Stimulated activated CD4-positive, alpha-beta T cell treated with anti-CD3 and anti-CD28 coated beads, Interleukin-4, amount 100 ng/mL, for 24 hours (primary cell): Measurements from ENCODE around the gene MAP3K15.

Source experiments
- DNase-seq: peaks from one replicate; pipeline ENCODE4 v3.0.0-alpha.2; 2020

The MAP3K15 gene

DNA sequence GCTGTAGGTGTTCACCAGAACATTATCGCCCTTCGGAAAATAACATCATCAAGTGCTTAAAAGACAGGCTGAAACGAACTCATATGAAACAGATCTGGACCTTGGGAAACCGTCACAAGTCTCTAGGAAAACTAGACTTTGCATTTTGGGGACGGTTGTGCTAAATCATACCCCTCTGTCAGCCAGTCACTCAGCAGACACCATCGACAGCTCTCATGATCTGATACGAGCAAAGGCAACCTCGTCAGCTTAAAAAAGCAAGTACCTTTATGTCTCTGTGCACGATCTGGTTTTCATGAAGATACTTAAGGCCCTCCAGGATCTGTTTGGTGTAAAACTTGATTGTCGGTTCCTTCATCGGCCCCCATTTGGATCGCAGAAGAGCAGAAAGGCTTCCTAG is 123.2 kb downstream of the MAP3K15 start:
- DNase-seq = no peak

DNA sequence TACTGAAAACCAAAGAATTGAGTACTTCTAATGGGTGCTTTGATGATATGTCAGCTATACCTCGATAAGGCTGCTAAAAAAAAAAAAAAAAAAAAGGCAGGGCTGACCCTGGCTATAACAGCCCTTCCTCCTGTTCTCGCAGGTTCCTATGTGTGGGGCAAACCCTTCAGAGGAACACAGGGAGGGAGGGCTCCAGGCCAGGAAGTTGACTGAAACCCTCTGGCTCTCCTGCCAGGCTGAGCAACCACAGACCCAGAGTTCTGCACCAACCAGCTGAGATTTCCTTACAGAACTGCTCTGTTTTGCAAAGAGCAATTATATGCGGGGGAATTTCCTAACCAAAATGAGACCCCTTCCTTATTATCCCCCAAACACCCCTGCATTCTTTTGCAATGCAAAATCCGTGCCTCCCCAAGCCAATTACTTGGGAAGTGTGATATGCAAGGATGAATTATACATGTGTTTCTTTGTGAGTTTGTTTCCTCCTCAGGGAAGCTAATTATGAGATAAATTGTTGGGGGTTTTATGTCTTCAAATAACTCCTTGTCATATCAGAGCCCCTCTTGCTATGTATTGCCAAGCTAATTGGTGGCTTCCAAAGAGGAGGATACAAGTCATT is 126.0 kb downstream of the MAP3K15 start:
- DNase-seq = no peak

DNA sequence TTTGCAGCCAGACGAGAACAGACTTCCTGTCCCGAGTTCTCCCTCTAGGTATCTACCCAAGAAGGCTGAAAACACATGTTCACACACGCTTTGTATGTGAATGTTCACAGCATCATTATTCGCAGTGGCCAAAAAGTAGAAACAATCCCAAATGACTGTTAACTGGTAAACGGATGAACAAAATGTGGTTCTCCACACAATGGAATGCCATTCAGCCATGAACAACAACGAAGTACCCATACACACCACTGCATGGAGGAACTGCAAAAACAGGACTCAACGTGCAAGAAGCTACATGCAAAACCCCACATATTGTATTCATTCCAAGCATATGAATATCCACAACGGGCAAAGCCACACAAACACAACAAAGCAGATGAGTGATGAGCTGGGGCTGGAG is 126.6 kb downstream of the MAP3K15 start:
- no peak for DNase-seq

DNA sequence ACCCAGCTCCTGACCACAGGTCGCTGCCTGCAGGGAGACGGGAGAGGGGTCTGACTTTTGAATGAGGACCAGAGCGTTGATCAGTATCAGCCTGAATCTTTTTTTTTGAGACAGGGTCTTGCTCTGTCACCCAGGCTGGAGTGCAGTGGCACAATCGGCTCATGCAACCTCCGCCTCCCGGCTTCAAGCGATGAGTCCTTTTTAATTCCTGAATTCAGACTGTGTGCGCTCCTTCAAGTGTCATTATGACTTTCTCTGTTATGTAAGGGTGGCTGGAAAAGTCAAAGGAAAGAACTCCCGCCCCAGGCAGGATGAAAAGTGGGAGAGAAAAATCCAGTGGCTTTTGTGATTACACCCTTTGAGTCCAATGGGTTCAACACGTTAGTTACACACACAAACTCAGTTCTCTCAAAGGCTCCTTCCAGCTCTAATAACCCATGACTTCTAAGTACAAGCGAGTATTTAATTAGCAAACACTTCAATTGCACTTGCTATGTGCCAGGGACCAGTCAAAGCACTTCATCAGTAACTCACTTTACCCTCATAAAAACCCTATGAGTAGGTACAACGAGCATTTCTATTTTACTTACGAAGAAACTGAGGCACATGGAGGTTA is 127.1 kb downstream of the MAP3K15 start:
- DNase-seq = no peak

DNA sequence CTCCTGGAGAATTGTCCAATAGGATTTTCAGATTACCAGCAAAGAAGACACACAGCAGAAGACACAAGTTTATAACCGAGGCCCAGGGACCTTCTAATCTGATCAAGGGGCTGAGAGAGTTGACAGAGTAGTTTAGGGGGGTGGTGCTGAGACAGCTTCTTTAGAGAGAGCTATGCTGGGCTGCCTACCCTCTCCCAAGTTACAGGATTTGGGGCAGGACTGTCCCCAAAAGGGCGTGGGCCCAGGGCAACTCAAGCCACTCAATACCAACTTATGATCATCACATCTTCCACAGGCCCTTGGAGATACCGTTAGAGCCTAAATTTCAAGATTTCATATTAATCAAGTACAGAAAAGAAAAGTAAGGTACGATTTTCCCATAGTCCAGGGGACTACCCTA is 128.6 kb downstream of the MAP3K15 start:
- no peak for DNase-seq

DNA sequence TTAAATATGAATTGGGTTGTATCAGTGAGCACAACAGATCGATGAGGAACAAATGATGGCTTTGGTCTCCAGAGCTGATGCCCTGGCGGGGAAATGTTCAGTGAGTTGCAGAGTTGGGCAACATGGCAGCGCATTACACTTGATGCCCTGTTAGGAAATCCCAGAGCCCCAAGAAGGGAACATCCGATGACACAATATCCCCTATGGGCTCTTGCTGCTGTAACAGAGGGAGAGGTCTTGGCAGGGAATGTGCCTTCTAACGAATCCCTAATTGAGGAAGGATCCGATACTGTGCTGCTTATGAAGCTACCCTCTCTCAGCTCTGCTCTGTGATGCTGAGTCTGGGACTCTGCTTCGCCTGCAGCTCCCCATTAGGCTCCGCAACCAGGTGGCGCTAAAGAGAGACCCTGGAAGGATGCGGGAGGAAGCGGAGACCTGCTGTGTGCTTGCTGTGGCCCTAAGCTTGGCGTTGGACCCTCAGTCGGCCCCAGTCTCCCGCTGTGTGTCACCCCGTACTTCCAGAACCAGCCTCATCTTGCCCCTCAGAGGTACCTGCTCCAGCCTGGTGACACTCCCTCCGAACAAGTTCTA is 132.7 kb downstream of the MAP3K15 start:
- DNase-seq = peak; percentile 54

DNA sequence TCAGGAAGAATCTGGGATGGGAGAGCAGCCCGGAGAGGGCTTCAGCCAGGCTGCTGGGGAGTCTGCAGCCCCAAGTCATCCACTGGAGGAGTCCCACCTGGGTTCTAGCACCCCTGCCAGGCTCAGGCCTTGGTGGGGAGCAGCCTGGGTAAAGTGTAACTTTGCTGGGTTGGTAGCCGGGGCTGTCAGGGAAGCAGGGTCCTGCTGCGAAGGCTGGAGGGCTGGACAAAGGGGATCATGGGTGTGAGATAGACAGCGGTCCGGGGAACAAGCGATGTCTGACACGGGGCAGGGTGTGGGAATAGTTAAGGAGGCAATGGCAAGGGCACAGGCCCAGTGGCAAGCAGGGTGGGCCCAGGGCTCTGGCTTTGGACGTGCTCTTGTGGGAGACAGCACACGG is 134.0 kb downstream of the MAP3K15 start:
- DNase-seq = no peak

DNA sequence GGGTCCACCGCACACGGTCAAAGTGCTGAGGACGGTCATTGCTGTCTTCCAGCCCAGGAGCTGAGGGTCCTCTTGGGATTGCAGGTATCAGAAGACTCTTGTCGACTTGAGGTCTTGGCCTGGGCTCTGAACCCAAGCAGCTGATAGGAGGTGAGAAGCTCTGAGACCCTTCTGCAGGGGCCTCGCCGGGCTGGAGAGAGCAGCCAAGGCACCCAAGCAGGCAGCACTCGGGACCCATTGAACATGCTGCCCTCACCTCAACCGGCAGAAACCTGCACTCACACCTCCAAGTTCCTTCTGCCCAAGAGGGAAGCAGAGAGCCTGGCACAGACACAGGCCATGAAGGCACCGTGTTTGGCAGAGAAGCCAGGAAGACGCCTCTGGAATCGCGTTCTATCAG is 137.5 kb downstream of the MAP3K15 start:
- no peak for DNase-seq

DNA sequence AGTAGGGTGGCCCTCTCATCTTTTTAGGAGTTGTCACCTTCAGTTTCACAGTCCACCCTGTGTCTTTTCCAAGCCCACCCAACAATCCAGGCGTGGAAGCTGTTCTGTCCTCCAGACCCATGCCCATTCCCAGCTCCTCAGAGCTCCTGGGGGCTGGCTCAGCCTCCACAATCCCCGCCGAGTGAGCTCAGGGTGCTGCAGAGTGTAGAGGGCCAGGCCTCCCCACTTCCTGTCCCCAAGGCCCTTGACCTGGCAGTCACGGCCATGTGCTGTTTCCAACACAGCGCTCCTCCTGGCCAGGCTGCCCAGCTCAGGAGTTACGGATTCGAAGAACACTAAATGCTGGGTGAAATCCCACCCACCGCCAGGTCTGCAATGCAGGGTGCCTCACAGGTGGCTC is 139.8 kb downstream of the MAP3K15 start:
- no peak for DNase-seq

DNA sequence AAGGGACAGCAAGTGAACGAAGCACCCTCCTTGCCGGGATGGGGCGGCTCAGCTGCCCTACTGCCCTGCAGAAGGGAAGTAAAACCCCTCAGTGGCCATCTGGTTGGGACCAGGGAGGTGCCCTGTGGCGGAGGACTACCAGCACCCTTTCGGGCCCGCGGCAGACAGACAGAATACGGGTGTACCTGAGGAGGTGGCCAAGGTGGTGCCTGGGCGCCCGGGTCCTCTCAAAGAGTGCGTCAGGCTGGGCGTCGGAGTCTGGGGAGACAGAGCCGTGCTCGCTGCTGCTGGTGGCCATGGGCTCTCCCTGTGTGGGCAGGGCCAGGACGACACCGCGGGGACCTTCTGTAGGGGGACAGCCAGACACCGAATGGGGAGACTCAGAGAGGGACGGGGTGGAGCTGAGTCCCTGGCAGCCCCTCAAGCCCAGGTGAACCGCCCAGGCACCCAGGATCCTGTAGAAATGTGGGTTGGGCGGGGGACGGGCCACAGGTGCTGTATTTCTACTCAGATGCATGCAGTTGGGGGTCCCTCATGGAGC is 141.9 kb downstream of the MAP3K15 start:
- no peak for DNase-seq

DNA sequence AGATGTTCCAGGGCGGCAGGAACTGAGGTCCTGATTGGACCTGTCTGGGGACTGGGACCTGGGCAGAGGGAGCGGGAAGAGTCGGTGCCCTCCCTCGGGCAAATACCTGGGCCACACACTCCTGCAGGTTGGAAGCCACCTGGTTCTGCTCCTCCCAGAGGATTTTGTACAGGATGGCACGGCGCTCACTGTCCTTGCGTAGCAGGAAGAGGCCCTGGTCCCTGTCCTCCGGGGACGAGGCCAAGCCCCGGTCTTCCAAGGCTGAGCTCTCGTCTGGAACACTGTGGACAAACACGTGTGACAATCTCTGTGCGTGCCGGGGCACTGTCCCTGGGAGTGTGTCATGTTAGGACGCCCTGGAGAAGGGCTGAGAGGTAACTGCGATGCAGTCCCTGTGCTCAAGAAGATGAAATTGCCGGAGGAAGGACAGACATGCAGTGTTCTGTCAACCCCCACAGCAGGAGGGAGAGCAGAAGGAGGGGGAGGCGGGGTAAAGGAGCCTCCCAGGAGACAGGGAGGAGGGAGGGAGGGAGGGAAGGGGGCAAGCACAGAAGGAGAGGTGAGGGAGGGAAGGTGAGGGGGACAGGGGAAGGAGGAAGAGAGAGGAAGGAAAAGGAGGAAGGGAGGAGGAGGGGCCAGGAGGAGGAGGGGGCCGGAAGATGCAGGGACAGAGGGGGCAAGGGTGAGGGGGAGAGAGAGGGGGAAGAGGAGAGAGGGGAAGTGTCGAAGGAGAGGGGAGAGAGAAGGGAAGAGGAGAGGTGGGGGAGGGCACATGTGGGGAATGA is 142.6 kb downstream of the MAP3K15 start:
- DNase-seq = no peak

DNA sequence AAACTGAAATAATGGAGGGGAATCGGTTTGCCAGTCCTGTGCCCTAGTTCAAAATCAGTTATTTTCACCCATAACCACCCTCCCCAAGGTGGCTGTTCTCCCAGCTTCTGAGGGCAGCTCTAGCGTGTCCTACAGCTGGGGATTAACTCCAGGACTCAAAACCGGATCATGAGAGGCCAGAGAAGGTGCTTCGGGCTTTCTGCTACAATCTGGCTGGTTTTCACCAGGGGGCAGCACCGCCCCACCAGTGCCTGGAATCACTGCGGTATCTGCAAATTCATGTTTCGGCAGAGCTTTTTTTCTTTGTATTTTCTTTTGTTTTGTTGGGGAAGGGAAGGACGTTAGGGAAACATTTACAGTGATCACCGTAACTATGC is 143.2 kb downstream of the MAP3K15 start:
- DNase-seq = peak; percentile 67

DNA sequence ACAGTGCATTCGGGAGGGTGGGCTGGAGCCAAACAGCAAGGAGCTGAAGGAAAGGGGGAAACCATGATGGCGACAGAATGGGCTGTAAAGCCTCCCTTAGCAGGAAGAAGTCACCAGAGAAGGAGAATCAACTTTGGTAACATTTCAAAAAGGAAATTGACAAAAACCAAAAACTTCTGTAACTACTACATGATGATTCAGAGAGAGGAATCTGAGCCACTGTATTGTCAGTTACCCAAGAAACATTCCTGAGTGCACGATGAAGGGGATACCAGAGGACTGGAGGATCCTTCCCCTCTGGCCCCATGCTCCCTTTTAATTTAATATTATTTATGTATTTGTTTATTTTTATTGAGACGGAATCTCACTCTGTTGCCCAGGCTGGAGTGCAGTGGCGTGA is 145.2 kb downstream of the MAP3K15 start:
- no peak for DNase-seq

DNA sequence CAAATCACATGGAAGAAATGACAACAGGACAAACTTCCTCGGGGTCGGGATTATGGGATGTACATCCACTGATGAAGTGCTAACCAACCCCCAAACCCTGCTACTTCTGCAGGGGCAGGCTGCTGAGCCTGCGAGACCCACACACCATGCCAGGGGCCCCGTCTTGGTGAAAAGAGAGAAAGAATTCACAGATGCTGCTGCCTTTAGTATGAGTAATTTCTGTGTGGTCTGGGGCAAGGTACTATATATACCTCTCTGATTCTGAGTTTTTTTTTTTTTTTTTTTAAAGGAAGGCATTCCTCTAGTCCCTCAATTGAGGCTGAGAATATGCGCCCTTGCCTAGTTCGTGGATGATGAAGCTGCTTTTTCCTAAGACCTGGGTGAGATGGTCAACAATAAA is 146.7 kb downstream of the MAP3K15 start:
- DNase-seq = no peak

DNA sequence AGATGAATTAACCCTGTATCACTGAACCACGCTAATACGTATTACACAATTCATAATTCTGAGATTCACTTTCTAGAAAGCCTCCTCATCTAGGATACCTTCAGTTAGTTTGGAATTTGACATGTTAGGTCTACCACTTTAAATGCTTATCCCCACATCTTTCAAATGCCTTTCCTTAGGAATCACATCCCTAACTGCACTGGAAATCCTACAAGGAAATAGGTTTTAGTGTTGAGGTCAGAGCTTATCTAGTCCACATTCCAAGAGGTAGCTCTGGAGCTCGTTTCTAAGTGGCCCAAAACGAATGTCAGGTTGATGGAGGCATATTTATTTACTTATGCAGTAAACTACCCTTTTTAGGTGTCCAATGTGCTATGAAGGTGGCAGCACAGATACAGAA is 153.6 kb downstream of the MAP3K15 start:
- DNase-seq = no peak

DNA sequence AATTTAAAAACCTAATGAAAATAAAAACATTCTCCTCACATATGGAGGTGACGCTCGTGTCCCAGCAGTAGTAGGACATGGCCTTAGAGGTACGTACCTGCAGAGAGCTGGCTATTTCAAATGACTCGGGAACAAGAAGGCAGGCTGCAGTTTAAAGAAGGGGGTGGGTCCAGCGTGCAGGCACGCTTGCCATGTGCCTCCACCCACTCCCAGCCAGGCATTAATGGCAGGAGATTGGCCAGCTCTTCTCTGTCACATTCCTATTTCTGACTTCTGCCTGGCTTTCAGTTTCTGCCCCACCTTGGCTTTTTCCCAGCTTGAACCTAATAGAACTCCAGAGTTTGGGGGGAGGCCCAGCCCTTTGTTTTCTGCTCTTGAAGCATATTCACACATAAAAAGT is 154.4 kb downstream of the MAP3K15 start:
- no peak for DNase-seq

DNA sequence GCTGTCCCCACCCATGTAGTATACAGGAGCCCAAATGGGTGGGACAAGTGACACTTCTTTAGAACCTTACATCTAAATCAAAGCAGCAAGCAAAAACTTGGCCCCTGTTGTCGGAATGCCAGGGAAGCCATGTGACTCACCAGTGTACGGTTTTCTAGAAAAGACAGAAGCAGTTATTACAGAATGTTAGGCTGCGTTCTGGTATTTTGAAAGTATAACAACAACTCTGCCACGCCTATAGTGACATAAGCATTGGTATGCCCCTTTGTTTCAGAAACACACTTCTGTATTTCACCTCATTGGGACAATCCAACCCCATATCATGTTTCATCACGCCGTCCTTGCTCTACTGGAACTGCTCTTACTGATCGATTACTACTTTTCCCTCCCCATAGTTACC is 156.8 kb downstream of the MAP3K15 start:
- DNase-seq = no peak

DNA sequence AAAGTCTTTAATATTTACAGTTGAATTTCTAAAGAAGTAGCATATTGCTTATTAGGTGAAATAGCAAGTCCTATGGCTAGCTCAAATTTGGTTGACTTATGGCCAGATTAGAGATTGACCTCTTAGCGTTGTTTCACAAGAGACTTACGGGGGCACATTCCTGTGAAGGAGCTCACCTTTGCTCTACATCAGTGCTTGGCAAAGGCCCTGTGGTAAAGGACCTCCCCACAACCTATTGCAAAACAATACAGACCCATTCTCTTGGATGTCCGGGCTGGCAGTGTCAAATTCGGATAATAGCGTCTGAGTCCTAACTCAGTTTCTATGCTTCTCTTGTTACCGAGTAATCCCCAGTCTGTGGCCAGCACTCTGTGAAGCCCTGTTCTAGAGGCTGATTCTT is 160.7 kb downstream of the MAP3K15 start:
- no peak for DNase-seq

DNA sequence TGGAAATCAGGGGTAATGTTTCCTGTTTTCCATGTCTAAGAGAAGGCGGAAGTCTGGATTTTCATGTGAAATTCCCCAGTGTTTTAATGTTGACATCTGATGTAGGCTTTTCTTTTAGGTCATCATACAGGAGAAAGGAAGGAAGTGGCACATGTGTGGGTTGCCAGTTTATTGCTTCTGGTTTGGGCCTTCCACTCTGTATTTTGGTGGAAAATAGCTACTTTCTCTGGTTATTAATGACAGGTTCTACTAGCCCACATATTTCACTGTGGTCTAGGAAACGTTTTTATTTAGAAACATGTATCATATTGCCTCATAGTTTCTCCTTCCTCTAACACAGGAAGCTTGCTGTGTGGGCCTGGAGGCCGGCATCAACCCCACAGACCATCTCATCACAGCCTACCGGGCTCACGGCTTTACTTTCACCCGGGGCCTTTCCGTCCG is 164.3 kb downstream of the MAP3K15 start:
- no peak for DNase-seq

DNA sequence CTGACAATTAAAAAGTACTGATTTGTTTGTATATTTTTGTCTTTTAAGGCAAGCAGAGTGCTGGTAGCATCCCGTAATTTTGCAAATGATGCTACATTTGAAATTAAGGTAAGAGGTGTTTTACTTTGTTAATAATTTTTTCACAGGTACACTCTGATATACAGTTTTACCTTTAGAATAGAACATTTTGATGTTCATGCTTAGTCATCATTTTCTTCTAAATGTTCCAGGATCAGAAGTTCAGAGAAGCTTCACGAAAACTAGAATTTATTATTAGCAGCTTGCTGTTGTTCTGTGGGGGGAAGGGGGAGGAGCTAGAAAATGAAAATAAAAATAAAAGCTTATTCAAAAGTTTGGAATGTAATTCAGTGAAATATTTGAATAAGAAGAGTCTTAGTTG is 166.0 kb downstream of the MAP3K15 start:
- DNase-seq = no peak

DNA sequence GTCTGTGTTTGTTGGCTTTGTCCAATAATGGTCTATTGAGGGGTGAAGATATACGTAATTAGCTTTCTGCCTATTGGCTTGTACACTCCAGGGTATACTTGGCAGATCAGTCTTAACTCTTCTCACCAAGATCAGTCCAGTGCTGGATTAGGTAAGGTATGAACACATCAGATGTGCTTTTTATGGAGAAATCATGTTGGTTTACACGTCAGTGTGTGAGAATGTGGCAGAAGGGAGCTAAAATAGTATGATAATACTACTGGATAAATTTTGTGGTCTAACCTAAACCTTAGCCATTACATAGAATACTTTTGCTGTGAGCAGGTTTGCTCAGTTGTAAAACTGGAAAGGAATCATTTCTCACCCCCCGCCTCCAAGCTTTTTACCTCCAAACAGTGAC is 167.4 kb downstream of the MAP3K15 start:
- no peak for DNase-seq

DNA sequence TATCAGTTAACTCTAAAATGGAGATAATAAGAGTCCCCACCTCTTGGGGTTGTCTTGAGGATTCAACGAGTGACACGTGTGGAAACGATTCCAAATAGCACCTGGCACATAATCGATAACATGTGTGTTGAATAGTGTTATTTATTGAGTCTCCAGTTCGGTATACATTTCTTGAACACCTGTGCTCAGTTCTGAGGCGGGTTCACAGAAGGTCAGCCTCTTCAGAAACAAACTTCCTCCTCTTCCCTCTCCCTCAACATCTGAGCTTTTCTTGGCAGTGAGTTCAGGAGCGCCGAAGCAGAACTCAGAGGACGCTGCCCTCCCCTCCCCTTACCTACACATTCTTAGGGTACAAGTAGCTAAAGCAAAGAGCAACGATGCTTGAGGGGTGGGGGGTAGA is 170.6 kb downstream of the MAP3K15 start:
- no peak for DNase-seq

DNA sequence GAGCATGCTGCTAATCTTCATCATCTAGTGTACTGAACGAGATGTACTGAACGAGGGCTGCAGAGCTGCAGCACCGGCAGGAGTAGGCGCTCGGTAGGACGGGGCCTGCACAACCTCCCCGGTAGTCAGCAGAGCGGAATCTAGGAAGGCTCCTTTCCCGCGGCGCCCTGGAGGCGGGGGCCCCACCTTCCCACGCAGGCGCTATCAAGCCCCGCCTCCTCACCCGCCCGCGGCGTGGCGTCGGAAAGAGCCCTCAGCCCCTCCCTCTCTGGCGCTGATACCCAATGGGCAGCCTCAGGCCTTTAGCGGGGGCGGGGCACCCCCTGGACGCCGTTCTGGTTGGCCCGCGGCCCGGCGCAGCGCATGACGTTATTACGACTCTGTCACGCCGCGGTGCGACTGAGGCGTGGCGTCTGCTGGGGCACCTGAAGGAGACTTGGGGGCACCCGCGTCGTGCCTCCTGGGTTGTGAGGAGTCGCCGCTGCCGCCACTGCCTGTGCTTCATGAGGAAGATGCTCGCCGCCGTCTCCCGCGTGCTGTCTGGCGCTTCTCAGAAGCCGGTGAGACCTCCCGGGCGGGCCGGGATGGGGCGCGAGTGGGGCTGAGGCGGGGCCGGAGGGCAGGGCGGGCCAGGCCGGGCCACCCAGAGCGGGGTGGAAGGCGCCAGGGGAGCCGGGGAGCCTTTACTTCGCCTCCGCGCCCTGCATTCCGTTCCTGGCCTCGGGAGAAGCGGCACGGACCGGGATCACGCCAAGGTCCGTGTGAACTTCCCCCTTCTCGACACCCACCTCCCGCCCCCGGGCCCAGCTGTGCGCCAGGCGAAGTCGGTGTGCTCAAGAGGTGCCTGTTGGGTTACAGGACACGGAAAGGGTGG is 171.5 kb downstream of the MAP3K15 start, which contains the start of gene PDHA1:
Gene PDHA1 (plus strand): TSS at position 393 of the 874 bp plus-strand sequence. CDS start 111 bp downstream, at position 504.
- DNase-seq = peak; percentile 91
